ENCODE measurements around the gene KRT4. TPM values are rescaled to one million over a fixed set of nuclear protein-coding genes. Genes with fewer than 3 reads are reported as not detected.
"Not testable (repeated sequence)": the region's sequence is repeated elsewhere in the genome, so short reads cannot be mapped to it uniquely, and the experiment has no call there.

KRT4 gene
- polyA plus RNA-seq, 4 donors, result 0.48 to 0.76 (median 0.61) TPM

- DNase-seq (ENCODE audit: low read depth in 4 of 4, low spot score in 2 of 4), result no peak
Observed at GRCh38 chr12:52777566-52777965, 36.4 kb downstream of the KRT4 start.

DNA sequence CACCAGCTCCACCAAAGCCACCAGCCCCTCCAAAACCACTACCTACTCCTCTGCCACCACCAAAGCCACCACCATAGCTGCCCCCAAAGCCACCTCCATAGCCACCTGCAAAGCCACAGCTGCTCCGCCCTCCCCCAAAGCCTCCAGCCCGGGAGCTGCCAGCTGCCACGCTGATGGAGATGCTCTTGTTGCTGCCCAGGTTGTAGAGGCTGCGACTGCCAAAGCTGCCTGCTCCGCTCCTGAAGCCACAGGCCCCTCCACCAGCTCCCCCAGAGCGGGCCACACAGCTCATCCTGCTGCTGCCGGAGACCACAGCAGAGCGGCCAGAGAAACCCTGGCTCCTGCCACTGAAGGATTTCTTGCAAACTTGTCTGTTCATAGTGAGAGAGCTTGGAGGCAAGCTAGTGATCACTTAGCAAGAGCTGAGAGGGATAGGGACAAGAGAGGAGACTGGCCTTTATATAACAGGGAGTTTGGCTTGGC, 37.0 kb downstream of the KRT4 start, which contains the start of gene KRT76:
Gene KRT76 (minus strand): TSS at position 433 of the 483 bp plus-strand sequence. CDS start 54 bp downstream, at position 379.
- DNase-seq (ENCODE audit: low read depth in 4 of 4, low spot score in 2 of 4), result no peak

GRCh38 chr12:52776435-52776834, 37.5 kb downstream of the KRT4 start:
- no peak for DNase-seq (ENCODE audit: low read depth in 4 of 4, low spot score in 2 of 4)

DNA sequence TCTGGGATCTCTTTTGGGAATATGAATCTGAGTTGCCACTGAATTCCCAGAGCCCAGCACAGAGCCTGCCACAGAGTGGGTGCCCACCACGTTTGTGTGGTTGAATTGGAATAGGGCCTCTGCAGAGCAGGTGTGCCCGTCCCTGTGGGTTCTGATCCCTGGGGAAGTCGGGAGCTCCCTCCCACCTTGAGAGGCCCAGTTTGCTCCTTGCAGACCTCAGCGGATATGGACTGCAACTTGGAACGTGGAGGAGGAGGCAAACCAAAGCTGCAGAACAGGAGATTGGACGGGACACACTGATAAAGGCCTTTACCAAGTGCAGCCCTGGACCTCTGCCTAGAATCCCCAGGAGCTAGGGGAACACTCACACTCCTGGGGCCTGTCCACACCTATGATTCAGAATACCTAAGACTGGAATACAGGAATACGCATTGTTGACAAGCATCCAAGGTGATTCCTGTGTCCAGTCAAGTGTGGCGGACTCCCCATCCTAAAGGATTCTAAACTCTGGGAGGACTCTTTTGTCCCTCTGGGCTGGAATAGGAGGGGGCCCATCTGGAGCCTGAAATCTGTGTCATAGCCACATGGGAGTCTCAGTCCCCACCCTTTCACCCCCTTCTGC, 39.2 kb downstream of the KRT4 start:
- DNase-seq (ENCODE audit: low read depth in 4 of 4, low spot score in 2 of 4), result no peak

DNA sequence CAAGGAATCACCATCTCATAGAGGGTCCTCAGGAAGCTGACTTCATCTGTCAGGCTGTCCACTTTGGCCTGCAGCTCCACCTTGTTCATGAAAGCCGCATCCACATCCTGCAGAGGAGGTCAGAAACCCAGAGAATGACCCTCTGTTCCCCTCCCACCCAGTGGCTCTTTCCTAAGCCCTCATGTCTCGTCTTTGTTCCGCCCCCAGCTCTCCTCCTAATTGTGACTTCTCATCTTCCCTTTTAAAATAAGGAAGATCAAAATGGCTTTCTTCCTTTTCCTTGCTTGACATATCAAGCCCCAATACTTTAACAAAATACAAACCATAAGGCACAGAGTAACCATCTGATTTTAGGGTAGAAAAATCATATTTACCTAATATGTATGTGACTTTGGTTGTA, 41.1 kb downstream of the KRT4 start:
- DNase-seq (ENCODE audit: low read depth in 4 of 4, low spot score in 2 of 4), result no peak

GRCh38 chr12:52772188-52772587, 41.7 kb downstream of the KRT4 start:
- DNase-seq (ENCODE audit: low read depth in 4 of 4, low spot score in 2 of 4), result no peak

DNA sequence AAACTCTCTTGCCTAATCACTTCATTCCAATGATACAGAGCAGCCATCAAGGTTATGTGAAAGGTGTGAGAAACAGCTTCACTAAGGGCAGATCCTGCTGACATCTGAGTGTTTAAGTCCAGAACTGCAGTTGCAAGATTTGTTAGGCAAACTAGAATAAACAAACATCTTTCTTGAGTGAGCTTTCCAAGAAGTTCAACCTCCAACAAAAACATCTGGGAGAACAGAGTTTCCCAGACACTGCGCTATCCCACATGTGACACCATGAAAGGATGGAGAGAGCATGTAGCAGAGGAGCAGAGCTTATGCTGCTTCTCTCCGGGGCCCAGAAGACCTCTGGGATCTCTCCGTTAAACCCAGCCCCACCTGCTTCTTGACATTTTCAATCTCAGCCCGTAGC, 42.4 kb downstream of the KRT4 start:
- DNase-seq (ENCODE audit: low read depth in 4 of 4, low spot score in 2 of 4), result no peak

DNA sequence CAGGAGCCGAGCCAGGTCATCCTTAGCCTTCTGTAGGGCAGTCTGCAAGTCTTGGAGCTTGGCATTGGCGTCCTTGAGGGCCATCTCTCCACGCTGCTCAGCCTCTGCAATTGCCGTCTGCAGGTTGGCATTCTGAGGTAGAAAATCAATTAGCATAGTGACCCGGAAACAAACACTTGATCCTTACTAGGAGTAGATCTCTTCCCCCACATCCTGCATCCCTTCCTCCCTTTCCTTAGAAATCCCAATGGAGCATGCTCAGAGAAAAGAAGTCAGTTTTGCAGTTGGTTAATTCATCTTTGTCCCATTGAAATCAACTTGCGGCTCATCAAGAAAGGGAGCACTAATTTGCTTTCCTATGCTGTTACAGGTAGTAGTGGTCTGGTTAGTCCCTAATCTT, 42.8 kb downstream of the KRT4 start:
- DNase-seq (ENCODE audit: low read depth in 4 of 4, low spot score in 2 of 4), result no peak

- no peak for DNase-seq (ENCODE audit: low read depth in 4 of 4, low spot score in 2 of 4)
Observed at GRCh38 chr12:52769946-52770345, 44.0 kb downstream of the KRT4 start.

GRCh38 chr12:52769354-52769753, 44.6 kb downstream of the KRT4 start:
- no peak for DNase-seq (ENCODE audit: low read depth in 4 of 4, low spot score in 2 of 4)

GRCh38 chr12:52768479-52769200, 45.3 kb downstream of the KRT4 start:
- no peak for DNase-seq (ENCODE audit: low read depth in 4 of 4, low spot score in 2 of 4)

- DNase-seq (ENCODE audit: low read depth in 4 of 4, low spot score in 2 of 4), result no peak
Observed at GRCh38 chr12:52767427-52767826, 46.5 kb downstream of the KRT4 start.

DNA sequence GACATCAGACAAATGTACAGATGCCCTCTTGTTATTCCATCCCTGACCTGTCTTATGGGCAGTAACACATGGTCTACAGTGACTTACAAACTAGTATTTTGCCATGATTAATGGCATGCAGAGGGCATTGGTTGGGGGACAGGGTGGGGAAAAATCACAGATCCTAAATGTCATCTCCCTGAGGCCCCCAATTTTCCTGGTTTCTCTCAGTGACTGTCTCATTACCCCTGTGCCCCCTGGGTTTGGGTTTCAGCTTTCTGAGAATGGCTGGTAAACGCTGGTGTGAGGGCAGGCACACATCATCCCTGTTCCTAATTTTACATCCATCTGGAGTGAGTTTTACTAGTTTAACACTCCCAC, 46.9 kb downstream of the KRT4 start:
- DNase-seq (ENCODE audit: low read depth in 4 of 4, low spot score in 2 of 4), result no peak

DNA sequence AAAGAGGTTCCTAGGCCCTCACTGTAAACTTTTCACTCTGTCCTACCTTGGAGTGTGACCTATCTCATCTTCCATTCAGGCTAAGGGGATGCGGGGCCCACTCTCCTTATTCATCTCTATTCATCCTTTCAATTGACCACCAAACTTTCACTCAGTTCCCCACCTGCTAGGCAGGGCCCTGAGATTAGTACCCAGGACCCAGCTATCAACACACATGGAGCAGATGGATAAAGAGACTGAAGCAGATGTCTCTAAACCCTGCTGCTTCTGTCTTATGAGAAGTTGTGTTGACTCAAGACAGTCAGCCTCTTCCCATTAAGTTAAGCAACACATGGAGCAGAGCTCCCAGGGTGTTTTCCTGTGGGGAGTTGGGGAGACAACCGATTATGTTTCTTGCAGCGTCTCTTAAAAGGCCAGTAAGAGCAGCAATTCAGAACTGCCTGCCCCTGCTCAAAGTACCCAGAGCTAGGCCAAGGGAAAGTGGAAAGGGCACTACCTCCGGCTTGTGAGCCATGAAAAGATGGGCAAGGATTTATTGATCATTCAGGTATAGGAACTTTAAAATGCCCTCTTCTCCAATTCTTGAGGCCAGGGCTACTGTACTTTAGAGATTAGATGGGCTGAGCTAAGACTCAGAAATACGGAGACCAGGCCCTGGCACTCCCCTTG, 47.4 kb downstream of the KRT4 start:
- DNase-seq (ENCODE audit: low read depth in 4 of 4, low spot score in 2 of 4), result no peak

DNA sequence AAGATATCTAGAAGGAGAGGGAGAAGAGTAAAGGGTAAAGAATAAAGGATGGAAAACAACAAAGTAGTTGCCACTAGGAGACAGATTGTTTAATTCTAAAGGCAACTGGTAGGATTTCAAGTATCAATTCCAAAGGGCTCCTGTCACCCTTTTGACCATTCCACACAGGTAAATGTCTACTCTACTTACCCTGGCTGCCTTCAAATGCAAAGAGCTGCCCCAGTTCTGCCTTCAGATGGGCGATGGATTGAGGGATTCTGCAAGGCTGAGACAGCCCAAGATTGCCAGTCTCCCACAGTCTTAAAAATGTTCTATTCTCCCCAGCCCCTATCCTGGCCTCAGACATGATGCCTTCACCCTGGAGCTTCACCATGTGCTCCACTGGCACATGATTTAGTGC, 48.2 kb downstream of the KRT4 start:
- no peak for DNase-seq (ENCODE audit: low read depth in 4 of 4, low spot score in 2 of 4)

DNA sequence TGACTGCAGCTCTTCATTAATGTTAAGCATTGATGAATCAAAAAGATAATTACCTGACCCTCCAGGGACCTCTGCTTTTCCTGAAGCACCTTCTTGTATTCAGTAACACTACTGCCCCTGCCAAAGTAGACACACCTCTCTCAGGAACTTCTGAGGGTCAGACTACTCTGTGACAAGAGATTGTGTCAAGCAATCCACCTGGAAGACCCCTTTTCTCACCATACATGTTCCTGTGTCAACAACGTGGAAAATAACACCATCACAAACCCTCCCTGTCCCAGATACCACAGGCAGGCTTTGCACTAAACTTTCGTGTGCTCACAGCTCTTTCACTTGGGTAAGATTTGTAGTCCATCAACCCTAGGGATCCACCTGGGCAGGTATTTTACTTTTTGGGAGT, 49.9 kb downstream of the KRT4 start:
- DNase-seq (ENCODE audit: low read depth in 4 of 4, low spot score in 2 of 4), result no peak

- no peak for DNase-seq (ENCODE audit: low read depth in 4 of 4, low spot score in 2 of 4)
Observed at GRCh38 chr12:52763036-52763659, 50.8 kb downstream of the KRT4 start.

- no peak for DNase-seq (ENCODE audit: low read depth in 4 of 4, low spot score in 2 of 4)
Observed at GRCh38 chr12:52761802-52762201, 52.1 kb downstream of the KRT4 start.

DNA sequence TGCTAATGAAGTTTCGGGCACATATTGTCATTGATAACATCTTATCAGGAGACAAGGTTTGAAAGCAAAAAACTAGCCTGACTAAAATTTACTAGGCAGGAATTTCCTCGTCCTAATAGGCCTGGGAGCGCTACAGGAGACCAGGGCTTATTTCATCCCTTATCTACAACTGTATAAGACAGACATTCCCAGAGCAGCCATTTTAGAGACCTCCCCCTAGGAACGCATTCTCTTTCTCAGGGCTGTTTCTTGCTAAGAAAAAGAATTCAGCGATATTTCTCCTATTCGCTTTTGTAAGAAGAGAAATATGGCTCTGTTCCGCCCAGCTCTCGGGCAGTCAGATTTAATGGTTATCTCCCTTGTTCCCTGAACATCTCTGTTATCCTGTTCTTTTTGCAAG, 52.7 kb downstream of the KRT4 start:
- DNase-seq (ENCODE audit: low read depth in 4 of 4, low spot score in 2 of 4), result not testable (repeated sequence)

DNA sequence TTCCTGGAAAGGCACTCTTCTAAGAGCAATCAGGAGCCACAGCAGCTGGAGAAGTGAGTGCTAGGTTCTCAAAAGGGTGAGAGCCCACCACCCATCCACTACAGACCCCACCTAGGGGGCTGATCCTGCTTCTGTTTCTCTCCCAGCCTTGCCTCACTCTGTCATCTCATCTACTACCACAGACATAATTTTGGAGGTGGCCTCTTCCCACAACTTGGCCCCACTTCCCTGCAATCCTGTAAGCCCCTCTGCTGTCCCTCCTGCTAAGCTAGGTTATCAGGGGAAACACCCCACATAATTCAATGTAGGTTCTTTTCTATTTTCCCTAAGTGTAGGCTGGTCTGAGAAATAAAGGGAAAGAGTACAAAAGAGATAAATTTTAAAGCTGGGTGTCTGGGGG, 53.3 kb downstream of the KRT4 start:
- no peak for DNase-seq (ENCODE audit: low read depth in 4 of 4, low spot score in 2 of 4)

- DNase-seq (ENCODE audit: low read depth in 4 of 4, low spot score in 2 of 4), result no peak
Observed at GRCh38 chr12:52759695-52760094, 54.2 kb downstream of the KRT4 start.

Data from left renal cortex interstitium (tissue), 4 donors.